ENCODE data around the gene DUOX1. TPM values are rescaled to one million over a fixed set of nuclear protein-coding genes. Genes with fewer than 3 reads are reported as not detected.
"Not testable (repeated sequence)": the region's sequence is repeated elsewhere in the genome, so short reads cannot be mapped to it uniquely, and the experiment has no call there.

The DUOX1 gene
- total RNA-seq: under 1 TPM; 0.45 to 0.96 TPM

DNA sequence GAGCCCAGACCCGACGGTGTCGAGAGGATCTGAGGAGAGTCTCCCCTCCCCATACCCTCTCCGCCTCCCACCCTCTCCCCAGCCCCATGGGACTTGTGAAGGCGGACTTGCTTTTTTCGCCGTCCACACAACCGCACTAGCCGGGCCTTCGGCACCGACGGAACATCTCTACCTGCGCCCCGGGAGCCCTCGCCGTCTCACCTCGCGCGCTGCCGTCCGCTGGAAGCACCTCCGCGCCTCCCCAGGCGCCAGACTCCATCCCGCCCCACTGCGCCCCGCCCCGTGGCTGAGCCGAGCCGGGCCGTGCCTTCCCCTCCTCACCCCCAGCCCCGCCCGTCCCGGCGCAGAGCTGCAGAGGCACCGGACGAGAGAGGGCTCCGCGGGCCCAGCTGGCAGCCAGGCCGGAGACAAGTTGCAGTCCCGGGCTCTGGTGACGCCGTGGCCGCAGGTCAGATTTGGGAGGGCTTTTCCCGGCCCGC is at the start of gene DUOX1, which contains the start of gene DUOXA1:
Gene DUOX1 (plus strand): TSS at position 344 of the 479 bp plus-strand sequence. CDS start 1,973 bp downstream, outside the sequence.
Gene DUOXA1 (minus strand): TSS at position 229 of the 479 bp plus-strand sequence. CDS start 6,865 bp downstream, outside the sequence.
- no peak within 1 kb of the TSS for H3K27ac ChIP-seq
- intact Hi-C loops (cut with DNase I): no loop called here

DNA sequence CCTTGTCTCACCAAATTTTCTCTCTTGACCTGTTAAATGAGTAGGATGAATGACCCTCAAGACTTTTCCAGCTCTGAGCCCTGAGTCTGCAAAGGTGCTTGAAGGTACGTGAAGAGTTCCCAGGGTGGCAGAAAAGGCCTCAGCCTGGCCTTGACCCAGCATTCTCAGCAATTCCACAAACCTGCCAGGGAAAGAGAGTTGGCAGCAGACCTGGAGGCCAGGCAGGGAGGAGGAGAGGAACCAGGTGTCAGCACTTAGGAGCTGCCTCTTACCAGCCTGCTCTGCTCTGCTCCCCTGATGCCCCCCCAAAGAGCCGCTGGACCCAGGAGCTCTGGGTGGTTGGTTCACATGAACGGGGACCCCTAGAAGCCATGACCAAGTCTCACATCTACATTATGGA is 49.2 kb upstream of the DUOX1 start:
- H3K36me3 ChIP-seq; intact Hi-C loops (cut with DNase I); H3K27ac ChIP-seq; H3K27me3 ChIP-seq; H3K9me3 ChIP-seq; H3K9ac ChIP-seq (ENCODE audit: low read depth in 2 of 2, low read length in 2 of 2); DNase-seq; H3K4me1 ChIP-seq; H3K4me3 ChIP-seq: not testable (repeated sequence)

More for the DNA sequence above, at the start of gene DUOX1, which contains the start of gene DUOXA1:
- Histone ChIP-seq H3K4me1 (peaks cover 5% of the 10 kb centered on the region), H3K4me3 (peak within 1 kb of the TSS; percentile 22), H3K27me3 (peaks cover 27% of the 10 kb centered on the region), H3K36me3 (no peaks in the 10 kb centered on the region), H3K9ac (ENCODE audit: low read depth in 2 of 2, low read length in 2 of 2) (peak within 1 kb of the TSS; percentile 7 to 24), H3K9me3 (no peaks in the 10 kb centered on the region)
- DNase-seq: peak; percentile 67
- TF ChIP-seq, protein P1, sequence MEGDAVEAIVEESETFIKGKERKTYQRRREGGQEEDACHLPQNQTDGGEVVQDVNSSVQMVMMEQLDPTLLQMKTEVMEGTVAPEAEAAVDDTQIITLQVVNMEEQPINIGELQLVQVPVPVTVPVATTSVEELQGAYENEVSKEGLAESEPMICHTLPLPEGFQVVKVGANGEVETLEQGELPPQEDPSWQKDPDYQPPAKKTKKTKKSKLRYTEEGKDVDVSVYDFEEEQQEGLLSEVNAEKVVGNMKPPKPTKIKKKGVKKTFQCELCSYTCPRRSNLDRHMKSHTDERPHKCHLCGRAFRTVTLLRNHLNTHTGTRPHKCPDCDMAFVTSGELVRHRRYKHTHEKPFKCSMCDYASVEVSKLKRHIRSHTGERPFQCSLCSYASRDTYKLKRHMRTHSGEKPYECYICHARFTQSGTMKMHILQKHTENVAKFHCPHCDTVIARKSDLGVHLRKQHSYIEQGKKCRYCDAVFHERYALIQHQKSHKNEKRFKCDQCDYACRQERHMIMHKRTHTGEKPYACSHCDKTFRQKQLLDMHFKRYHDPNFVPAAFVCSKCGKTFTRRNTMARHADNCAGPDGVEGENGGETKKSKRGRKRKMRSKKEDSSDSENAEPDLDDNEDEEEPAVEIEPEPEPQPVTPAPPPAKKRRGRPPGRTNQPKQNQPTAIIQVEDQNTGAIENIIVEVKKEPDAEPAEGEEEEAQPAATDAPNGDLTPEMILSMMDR (IDR thresholded peaks at IDR 0.05): no peak

DNA sequence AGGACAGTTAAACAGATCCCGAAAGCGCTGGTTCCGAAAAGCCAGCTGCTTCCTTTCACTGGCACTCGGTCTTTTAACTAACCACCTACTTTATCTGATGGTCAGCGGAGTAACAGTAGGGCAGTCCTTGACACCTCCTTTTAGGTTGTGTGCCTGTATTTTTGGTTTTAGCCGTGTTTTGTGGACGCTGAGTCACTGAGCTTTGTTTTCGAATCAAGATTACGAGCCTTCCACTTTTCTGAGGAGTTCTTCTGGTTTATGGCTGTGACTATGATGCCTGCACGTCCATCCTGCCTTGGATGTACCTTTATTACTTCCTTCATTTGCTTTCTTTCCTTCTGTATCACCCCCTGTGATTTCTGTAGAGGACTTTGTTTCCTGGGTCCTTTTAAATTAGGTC is 47.4 kb upstream of the DUOX1 start:
- H3K27me3 ChIP-seq; H3K4me3 ChIP-seq; DNase-seq; intact Hi-C loops (cut with DNase I); H3K4me1 ChIP-seq; H3K36me3 ChIP-seq; H3K9me3 ChIP-seq; H3K27ac ChIP-seq; H3K9ac ChIP-seq (ENCODE audit: low read depth in 2 of 2, low read length in 2 of 2): not testable (repeated sequence)

DNA sequence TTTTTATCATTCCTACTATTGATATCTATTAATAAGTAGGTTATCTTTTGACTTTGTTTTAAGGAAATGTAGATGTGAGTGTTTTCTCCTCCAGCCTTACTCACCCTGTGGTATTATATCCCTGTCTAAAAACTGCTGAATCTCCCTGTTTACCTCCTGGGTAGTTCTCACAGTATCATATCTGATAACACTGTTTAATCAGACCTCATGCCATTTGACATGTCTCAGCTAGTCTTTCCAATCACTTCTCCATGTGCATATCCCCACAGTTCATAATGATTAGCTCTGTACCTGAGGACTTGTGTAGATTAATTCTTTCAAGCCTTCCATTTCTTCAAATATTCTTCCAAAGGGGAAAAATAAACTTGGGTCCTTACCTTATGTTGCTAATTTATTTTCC is 46.6 kb upstream of the DUOX1 start:
- intact Hi-C loops (cut with DNase I): no loop called here
- DNase-seq: no peak
- H3K9ac ChIP-seq (ENCODE audit: low read depth in 2 of 2, low read length in 2 of 2): no peak overlapping the region
- H3K27ac ChIP-seq: no peak overlapping the region
- no peaks in the 10 kb centered on the region for H3K9me3 ChIP-seq
- no peak overlapping the region for H3K4me3 ChIP-seq
- no peaks in the 10 kb centered on the region for H3K27me3 ChIP-seq
- no peaks in the 10 kb centered on the region for H3K4me1 ChIP-seq
- no peaks in the 10 kb centered on the region for H3K36me3 ChIP-seq
- TF ChIP-seq, protein P1 (IDR thresholded peaks at IDR 0.05): no peak

DNA sequence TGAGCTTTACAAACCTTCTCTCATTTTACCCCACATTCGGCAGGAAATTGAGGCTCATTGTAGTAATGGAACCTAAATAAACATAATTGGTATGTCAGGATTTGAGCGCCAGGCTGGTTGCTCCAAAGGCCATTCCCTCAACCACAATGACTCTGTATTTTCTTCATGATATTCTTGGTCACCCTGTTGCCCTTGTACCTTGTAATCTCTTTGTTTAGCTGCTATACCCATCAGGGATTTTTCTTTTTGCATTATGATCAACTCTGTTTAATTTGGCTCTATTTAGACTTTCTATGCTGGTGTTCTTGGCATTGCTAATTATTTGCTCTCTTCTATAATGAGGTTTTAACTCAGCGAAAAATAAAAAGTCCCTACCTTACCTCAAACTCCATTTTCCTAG is 45.6 kb upstream of the DUOX1 start:
- Histone ChIP-seq H3K27me3 (no peaks in the 10 kb centered on the region), H3K36me3 (no peaks in the 10 kb centered on the region), H3K9me3 (no peaks in the 10 kb centered on the region), H3K4me1 (no peaks in the 10 kb centered on the region), H3K27ac (no peak overlapping the region), H3K4me3 (no peak overlapping the region), H3K9ac (ENCODE audit: low read depth in 2 of 2, low read length in 2 of 2) (no peak overlapping the region)
- TF ChIP-seq, protein P1 (IDR thresholded peaks at IDR 0.05): no peak
- intact Hi-C loops (cut with DNase I): no loop called here
- no peak for DNase-seq

DNA sequence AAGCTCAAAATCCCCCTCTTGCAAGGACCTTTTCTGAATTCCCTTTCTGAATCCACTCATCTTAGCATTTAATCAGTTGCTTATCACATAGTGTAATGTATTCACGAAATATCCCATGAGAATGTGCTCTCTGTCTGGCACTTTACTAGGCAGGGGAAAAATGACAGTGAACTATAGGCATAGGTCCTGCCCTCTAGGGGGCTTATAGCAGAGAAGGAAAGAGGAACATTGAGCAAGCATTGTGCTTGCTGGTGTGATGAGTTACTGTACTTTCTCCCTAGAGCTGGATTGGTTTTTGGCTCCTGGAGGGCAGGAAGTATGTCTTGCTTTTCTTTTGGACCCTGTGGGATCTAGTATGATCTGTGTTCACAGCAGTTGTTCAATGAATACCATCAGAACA is 42.3 kb upstream of the DUOX1 start:
- no peak overlapping the region for H3K4me3 ChIP-seq
- TF ChIP-seq, protein P1 (IDR thresholded peaks at IDR 0.05): no peak
- no peak overlapping the region for H3K27ac ChIP-seq
- no peaks in the 10 kb centered on the region for H3K4me1 ChIP-seq
- H3K36me3 ChIP-seq: no peaks in the 10 kb centered on the region
- no peak for DNase-seq
- H3K9ac ChIP-seq (ENCODE audit: low read depth in 2 of 2, low read length in 2 of 2): no peak overlapping the region
- H3K27me3 ChIP-seq: no peaks in the 10 kb centered on the region
- intact Hi-C loops (cut with DNase I): no loop called here
- no peaks in the 10 kb centered on the region for H3K9me3 ChIP-seq
